PC-3 (cell line): ENCODE results near the gene COL12A1.

Experiments
- EZH2 ChIP-seq: fragments of 300-600 bp; sonication (generic); IDR thresholded peaks from one replicate; pipeline ENCODE4 v1.6.1; 2017; ENCODE audit warnings: antibody characterized with exemption, mild to moderate bottlenecking, low read length; ENCODE audit not compliant: unreplicated experiment
- TF ChIP-seq, protein P1 (sequence below): fragments of 300-600 bp; sonication (generic); conservative IDR thresholded peaks from 2 replicates; pipeline ENCODE4 v1.5.1; 2017; ENCODE audit warnings: antibody characterized with exemption, low read depth, mild to moderate bottlenecking, low read length

DNA sequence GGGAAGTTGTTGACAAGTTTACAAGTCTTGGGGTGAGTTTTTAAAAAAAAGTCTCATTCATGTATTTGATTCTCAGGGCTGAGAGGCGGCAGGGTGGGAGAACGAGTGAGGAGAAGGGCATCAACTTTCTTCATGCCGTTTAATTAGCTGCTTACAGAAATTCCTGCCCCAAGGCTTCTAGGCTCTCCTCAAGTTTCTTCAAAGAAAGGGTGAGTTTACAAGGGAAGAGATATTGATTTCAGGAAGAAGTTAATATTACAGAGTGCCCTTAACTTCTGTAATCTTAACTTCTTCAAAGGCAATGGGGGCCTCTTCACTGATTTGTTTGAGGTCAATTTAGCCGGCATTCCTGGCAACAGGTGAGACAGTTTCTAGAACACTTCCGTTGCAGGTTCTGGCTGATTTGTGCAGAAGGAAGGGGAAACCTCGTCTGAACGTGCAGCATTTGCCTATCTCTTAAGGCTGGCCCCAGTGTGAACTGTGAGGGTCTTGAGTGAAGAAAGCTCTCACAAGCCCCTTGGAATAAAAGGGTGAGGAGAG, 3.4 kb upstream of the COL12A1 start:
- TF ChIP-seq, protein P1, sequence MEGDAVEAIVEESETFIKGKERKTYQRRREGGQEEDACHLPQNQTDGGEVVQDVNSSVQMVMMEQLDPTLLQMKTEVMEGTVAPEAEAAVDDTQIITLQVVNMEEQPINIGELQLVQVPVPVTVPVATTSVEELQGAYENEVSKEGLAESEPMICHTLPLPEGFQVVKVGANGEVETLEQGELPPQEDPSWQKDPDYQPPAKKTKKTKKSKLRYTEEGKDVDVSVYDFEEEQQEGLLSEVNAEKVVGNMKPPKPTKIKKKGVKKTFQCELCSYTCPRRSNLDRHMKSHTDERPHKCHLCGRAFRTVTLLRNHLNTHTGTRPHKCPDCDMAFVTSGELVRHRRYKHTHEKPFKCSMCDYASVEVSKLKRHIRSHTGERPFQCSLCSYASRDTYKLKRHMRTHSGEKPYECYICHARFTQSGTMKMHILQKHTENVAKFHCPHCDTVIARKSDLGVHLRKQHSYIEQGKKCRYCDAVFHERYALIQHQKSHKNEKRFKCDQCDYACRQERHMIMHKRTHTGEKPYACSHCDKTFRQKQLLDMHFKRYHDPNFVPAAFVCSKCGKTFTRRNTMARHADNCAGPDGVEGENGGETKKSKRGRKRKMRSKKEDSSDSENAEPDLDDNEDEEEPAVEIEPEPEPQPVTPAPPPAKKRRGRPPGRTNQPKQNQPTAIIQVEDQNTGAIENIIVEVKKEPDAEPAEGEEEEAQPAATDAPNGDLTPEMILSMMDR: no peak
- no peak for TF ChIP-seq EZH2
